Gastrocnemius medialis (tissue), 4 donors: ENCODE results near the gene HEY2.
"Not testable (repeated sequence)": the region's sequence is repeated elsewhere in the genome, so short reads cannot be mapped to it uniquely, and the experiment has no call there.

Experiments used
- POLR2A ChIP-seq, 2 donors: fragments of 450-650 bp; IDR thresholded peaks; one replicate each; pipeline ENCODE4 v1.6.1; 2017; ENCODE audit warnings: antibody characterized with exemption in 2 of 2, mild to moderate bottlenecking in 2 of 2, moderate library complexity in 2 of 2
- TF ChIP-seq, protein P1 (sequence below), 5 experiments: fragments of 450-650 bp in 3 of 5; fragments of 200-600 bp in 2 of 5; sonication (generic) in 2 of 5; IDR thresholded peaks in 4 of 5; conservative IDR thresholded peaks in 1 of 5; 1 replicate in 4 of 5; 2 replicates in 1 of 5; pipeline ENCODE4 v1.5.1; 2016 to 2019; ENCODE audit warnings: antibody characterized with exemption in 5 of 5, mild to moderate bottlenecking in 3 of 5, moderate library complexity in 3 of 5

DNA sequence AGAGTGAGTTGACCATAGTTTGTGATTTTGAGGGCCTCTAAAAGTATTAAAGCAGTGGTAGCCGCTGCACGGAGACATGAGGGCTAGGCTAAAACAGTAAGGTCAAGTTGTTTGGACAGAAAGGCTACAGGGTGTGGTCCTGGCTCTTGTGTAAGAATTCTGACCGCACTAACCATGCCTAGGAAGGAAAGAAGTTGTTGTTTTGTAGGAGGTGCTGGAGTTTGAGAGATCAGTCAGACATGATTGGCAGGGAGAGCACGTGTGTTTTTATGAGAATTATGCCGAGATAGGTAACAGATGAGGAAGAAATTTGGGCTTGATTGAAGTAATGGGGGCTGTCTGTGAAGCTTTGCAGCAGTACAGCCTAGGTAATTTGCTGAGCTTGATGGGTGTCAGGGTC, 45.5 kb upstream of the HEY2 start:
- TF ChIP-seq, protein P1, sequence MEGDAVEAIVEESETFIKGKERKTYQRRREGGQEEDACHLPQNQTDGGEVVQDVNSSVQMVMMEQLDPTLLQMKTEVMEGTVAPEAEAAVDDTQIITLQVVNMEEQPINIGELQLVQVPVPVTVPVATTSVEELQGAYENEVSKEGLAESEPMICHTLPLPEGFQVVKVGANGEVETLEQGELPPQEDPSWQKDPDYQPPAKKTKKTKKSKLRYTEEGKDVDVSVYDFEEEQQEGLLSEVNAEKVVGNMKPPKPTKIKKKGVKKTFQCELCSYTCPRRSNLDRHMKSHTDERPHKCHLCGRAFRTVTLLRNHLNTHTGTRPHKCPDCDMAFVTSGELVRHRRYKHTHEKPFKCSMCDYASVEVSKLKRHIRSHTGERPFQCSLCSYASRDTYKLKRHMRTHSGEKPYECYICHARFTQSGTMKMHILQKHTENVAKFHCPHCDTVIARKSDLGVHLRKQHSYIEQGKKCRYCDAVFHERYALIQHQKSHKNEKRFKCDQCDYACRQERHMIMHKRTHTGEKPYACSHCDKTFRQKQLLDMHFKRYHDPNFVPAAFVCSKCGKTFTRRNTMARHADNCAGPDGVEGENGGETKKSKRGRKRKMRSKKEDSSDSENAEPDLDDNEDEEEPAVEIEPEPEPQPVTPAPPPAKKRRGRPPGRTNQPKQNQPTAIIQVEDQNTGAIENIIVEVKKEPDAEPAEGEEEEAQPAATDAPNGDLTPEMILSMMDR (IDR thresholded peaks at IDR 0.05 in 4 of 5, conservative IDR thresholded peaks at IDR 0.05 in 1 of 5), result not testable (repeated sequence)
- not testable (repeated sequence) for TF ChIP-seq POLR2A (IDR thresholded peaks at IDR 0.05)
